ENCODE data around the gene RRAGD. TPM values are rescaled to one million over a fixed set of nuclear protein-coding genes. Genes with fewer than 3 reads are reported as not detected.

RRAGD gene
- polyA plus RNA-seq, 1 of the 3 experiments (the other 2 are of a cell fraction): 0.07 TPM

GRCh38 chr6:89400050-89400449, 12.0 kb downstream of the RRAGD start:
- WGBS (ENCODE audit: low lambda C conversion rate): 76% methylated on average over 3 of the region's 3 CpGs
- Histone ChIP-seq H2AFZ (ENCODE audit: low read depth) (no peak overlapping the region), H3F3A (replicated peaks; ENCODE audit: insufficient read depth) (no peaks in the 10 kb centered on the region), H4K20me1 (ENCODE audit: insufficient read depth) (no peaks in the 10 kb centered on the region), H3K4me2 (no peak overlapping the region), H3K36me3 (replicated peaks in 1 of 2; ENCODE audit: control insufficient read depth in 1 of 2, insufficient read depth in 2 of 2, low read length in 1 of 2) (no peaks in the 10 kb centered on the region), H3K27ac (ENCODE audit: low read depth in 2 of 2, low read length in 1 of 2) (no peak overlapping the region), H3K79me2 (ENCODE audit: insufficient read depth) (no peaks in the 10 kb centered on the region), H3K4me1 (ENCODE audit: control insufficient read depth in 1 of 2, insufficient read depth in 2 of 2, low read depth in 1 of 2, low read length in 1 of 2) (no peaks in the 10 kb centered on the region), H3K27me3 (ENCODE audit: insufficient read depth) (peaks cover 6% of the 10 kb centered on the region; the same call in 1 of the 2 replicates), H3K9ac (no peak overlapping the region), H3K9me2 (no peaks in the 10 kb centered on the region), H3K4me3 (ENCODE audit: low read depth in 2 of 2, low read length in 1 of 2) (no peak overlapping the region), H3K9me3 (no peaks in the 10 kb centered on the region)
- ChIA-PET POLR2A (no interaction called here), CTCF (interaction anchor here (1.0 to 2.2 kb wide), 2 partner anchors 28 to 31 kb away, joined by 3 to 8 read pairs; no protein-coding TSS in a partner anchor)
- no peak for DNase-seq
- TF ChIP-seq RFX5 (IDR thresholded peaks at IDR 0.05; ENCODE audit: low read length): no peak

GRCh38 chr6:89398762-89399525, 13.1 kb downstream of the RRAGD start:
- CTCF ChIA-PET: interaction anchor here (2.2 kb wide), 1 partner anchor 30 kb away, joined by 8 read pairs; no protein-coding TSS in a partner anchor

More at GRCh38 chr6:89398762-89399525, 13.1 kb downstream of the RRAGD start:
- TF ChIP-seq MEF2A (IDR thresholded peaks at IDR 0.05; ENCODE audit: borderline replicate concordance, low read depth) (no peak), USF1 (IDR thresholded peaks at IDR 0.05; ENCODE audit: borderline replicate concordance, low read depth) (no peak), RXRA (IDR thresholded peaks at IDR 0.05; ENCODE audit: borderline replicate concordance, low read depth) (no peak), PBX3 (IDR thresholded peaks at IDR 0.05) (no peak), CTCF (IDR thresholded peaks at IDR 0.05) (no peak), FOXJ3 (CRISPR knock-in tag; IDR thresholded peaks at IDR 0.05) (no peak), IRF3 (IDR thresholded peaks at IDR 0.05; ENCODE audit: low read depth, low read length) (no peak), RAD21 (IDR thresholded peaks at IDR 0.05; ENCODE audit: low read length) (no peak), SIN3A (IDR thresholded peaks at IDR 0.05; ENCODE audit: borderline replicate concordance, low read depth, low read length) (no peak), ZBTB33 (IDR thresholded peaks at IDR 0.05; ENCODE audit: borderline replicate concordance, low read depth) (no peak), TCF12 (IDR thresholded peaks at IDR 0.05) (no peak), MXI1 (IDR thresholded peaks at IDR 0.05; ENCODE audit: low read depth, low read length) (no peak), FOXM1 (IDR thresholded peaks at IDR 0.05; ENCODE audit: low read depth) (no peak), JUND (IDR thresholded peaks at IDR 0.05) (no peak), SMC3 (IDR thresholded peaks at IDR 0.05; ENCODE audit: low read depth, low read length) (no peak)
- POLR2A ChIA-PET: no interaction called here
- Histone ChIP-seq H3K27ac (ENCODE audit: low read depth in 2 of 2, low read length in 1 of 2) (no peak overlapping the region), H3K4me1 (ENCODE audit: control insufficient read depth in 1 of 2, insufficient read depth in 2 of 2, low read depth in 1 of 2, low read length in 1 of 2) (no peaks in the 10 kb centered on the region), H3K27me3 (ENCODE audit: insufficient read depth) (peaks cover 6% of the 10 kb centered on the region; the same call in 1 of the 2 replicates), H3K79me2 (ENCODE audit: insufficient read depth) (no peaks in the 10 kb centered on the region), H3K9me2 (no peaks in the 10 kb centered on the region), H3K9ac (no peak overlapping the region), H3K9me3 (no peaks in the 10 kb centered on the region), H3F3A (replicated peaks; ENCODE audit: insufficient read depth) (no peaks in the 10 kb centered on the region), H3K4me2 (no peak overlapping the region), H4K20me1 (ENCODE audit: insufficient read depth) (no peaks in the 10 kb centered on the region), H2AFZ (ENCODE audit: low read depth) (no peak overlapping the region), H3K36me3 (replicated peaks in 1 of 2; ENCODE audit: control insufficient read depth in 1 of 2, insufficient read depth in 2 of 2, low read length in 1 of 2) (no peaks in the 10 kb centered on the region), H3K4me3 (ENCODE audit: low read depth in 2 of 2, low read length in 1 of 2) (no peak overlapping the region)
- WGBS (ENCODE audit: low lambda C conversion rate): 65% methylated on average over 7 of the region's 7 CpGs
- no peak for DNase-seq
